T-helper 1 cell (primary cell): Measurements from ENCODE around the gene MAML1.
A peak's percentile ranks its signal among the peaks of the same experiment; 100 is the strongest.
"Not testable (repeated sequence)": the region's sequence is repeated elsewhere in the genome, so short reads cannot be mapped to it uniquely, and the experiment has no call there.

Experiments
- DNase-seq, 5 donors: peaks; one replicate each; pipeline ENCODE4 v3.0.0-alpha.2; 2012 to 2020

Gene MAML1

GRCh38 chr5:179768326-179769085 is 35.9 kb downstream of the MAML1 start:
- no peak for DNase-seq

- no peak for DNase-seq
Observed at GRCh38 chr5:179769271-179769670, 36.6 kb downstream of the MAML1 start.

- no peak for DNase-seq
Observed at GRCh38 chr5:179769796-179770195, 37.2 kb downstream of the MAML1 start.

- no peak for DNase-seq
Observed at GRCh38 chr5:179771311-179771895, 38.8 kb downstream of the MAML1 start.

GRCh38 chr5:179772351-179772750 is 39.7 kb downstream of the MAML1 start:
- DNase-seq = no peak

- DNase-seq = no peak
Observed at GRCh38 chr5:179773686-179774040, 41.0 kb downstream of the MAML1 start.

GRCh38 chr5:179774442-179774841 is 41.8 kb downstream of the MAML1 start:
- DNase-seq = no peak

- DNase-seq = no peak
Observed at GRCh38 chr5:179776411-179776938, 43.9 kb downstream of the MAML1 start.

- no peak for DNase-seq
Observed at GRCh38 chr5:179777456-179777855, 44.8 kb downstream of the MAML1 start.

GRCh38 chr5:179777909-179778308 is 45.3 kb downstream of the MAML1 start:
- DNase-seq = no peak

GRCh38 chr5:179778591-179778990 is 46.0 kb downstream of the MAML1 start:
- DNase-seq = no peak

GRCh38 chr5:179779826-179780225 is 47.2 kb downstream of the MAML1 start:
- no peak for DNase-seq

- DNase-seq = no peak
Observed at GRCh38 chr5:179780362-179780761, 47.7 kb downstream of the MAML1 start.

- DNase-seq = no peak
Observed at GRCh38 chr5:179781846-179782245, 49.2 kb downstream of the MAML1 start.

- DNase-seq = no peak
Observed at GRCh38 chr5:179783128-179783527, 50.5 kb downstream of the MAML1 start.

- DNase-seq = no peak
Observed at GRCh38 chr5:179786861-179787260, 54.2 kb downstream of the MAML1 start.

- no peak for DNase-seq
Observed at GRCh38 chr5:179788193-179788854, 55.7 kb downstream of the MAML1 start.

GRCh38 chr5:179789278-179789677 is 56.7 kb downstream of the MAML1 start:
- not testable (repeated sequence) for DNase-seq

GRCh38 chr5:179791881-179792611 is 59.4 kb downstream of the MAML1 start:
- DNase-seq = no peak

GRCh38 chr5:179792612-179793467 is 60.2 kb downstream of the MAML1 start:
- no peak for DNase-seq

- peak in 4 of 5 donors; percentile 36 to 55 (median 48) for DNase-seq
Observed at GRCh38 chr5:179793468-179794139, 61.0 kb downstream of the MAML1 start, which contains the start of gene LTC4S. Gene LTC4S, plus strand, starts transcription at chr5:179793986. Its CDS starts 95 bp downstream, at chr5:179794081.
